ENCODE results near the gene KDM3A. TPM values are rescaled to one million over a fixed set of nuclear protein-coding genes. Genes with fewer than 3 reads are reported as not detected.
A peak's percentile ranks its signal among the peaks of the same experiment; 100 is the strongest.

The KDM3A gene
- total RNA-seq: 100 to 1,000 TPM; 107 to 114 TPM

- ATAC-seq (peak; percentile 84), DNase-seq (peak; percentile 100)
- H3K36me3 Mint-ChIP-seq (ENCODE audit: low read depth): peaks cover 56% of the 10 kb centered on the region
- CTCF ChIA-PET: interaction anchor here (0.6 to 2.3 kb wide), 6 partner anchors 10 to 239 kb away, joined by 3 to 10 read pairs (median 6); no protein-coding TSS in a partner anchor
- H3K4me1 Mint-ChIP-seq (ENCODE audit: low read depth): peaks cover 39% of the 10 kb centered on the region
- H3K27me3 Mint-ChIP-seq: no peaks in the 10 kb centered on the region
- POLR2A ChIA-PET: interaction anchor here (0.6 to 2.5 kb wide), 14 partner anchors 26 to 354 kb away, joined by 3 to 10 read pairs (median 4); partner anchors contain the start of genes IMMT and PTCD3
- intact Hi-C loops (cut with micrococcal nuclease): loop anchor here (5.0 kb wide), 1 partner anchor 244 kb away; the partner anchor contains the start of genes IMMT and MRPL35
- TF ChIP-seq, protein P1, sequence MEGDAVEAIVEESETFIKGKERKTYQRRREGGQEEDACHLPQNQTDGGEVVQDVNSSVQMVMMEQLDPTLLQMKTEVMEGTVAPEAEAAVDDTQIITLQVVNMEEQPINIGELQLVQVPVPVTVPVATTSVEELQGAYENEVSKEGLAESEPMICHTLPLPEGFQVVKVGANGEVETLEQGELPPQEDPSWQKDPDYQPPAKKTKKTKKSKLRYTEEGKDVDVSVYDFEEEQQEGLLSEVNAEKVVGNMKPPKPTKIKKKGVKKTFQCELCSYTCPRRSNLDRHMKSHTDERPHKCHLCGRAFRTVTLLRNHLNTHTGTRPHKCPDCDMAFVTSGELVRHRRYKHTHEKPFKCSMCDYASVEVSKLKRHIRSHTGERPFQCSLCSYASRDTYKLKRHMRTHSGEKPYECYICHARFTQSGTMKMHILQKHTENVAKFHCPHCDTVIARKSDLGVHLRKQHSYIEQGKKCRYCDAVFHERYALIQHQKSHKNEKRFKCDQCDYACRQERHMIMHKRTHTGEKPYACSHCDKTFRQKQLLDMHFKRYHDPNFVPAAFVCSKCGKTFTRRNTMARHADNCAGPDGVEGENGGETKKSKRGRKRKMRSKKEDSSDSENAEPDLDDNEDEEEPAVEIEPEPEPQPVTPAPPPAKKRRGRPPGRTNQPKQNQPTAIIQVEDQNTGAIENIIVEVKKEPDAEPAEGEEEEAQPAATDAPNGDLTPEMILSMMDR (IDR thresholded peaks at IDR 0.05): no peak
- H3K9me3 Mint-ChIP-seq: peaks cover 18% of the 10 kb centered on the region
- H3K27ac Mint-ChIP-seq: peak within 1 kb of the TSS; percentile 100
- peak within 1 kb of the TSS; percentile 94 for H3K4me3 Mint-ChIP-seq
These were observed at the start of gene KDM3A for GRCh38 chr2:86440631-86441391. TSS of gene KDM3A (plus strand) at chr2:86441371. CDS start at chr2:86442048, 677 bp downstream.

GRCh38 chr2:86392873-86393518 is 48.2 kb upstream of the KDM3A start:
- no peaks in the 10 kb centered on the region for H3K27me3 Mint-ChIP-seq
- ChIA-PET POLR2A (interaction anchor here (2.0 kb wide), 1 partner anchor 48 kb away, joined by 8 read pairs; the partner anchor contains the start of gene KDM3A), CTCF (interaction anchor here (0.7 to 1.2 kb wide), 2 partner anchors 12 to 27 kb away, joined by 3 to 4 read pairs; no protein-coding TSS in a partner anchor)
- peak overlapping the region; percentile 28 for H3K27ac Mint-ChIP-seq
- TF ChIP-seq, protein P1 (IDR thresholded peaks at IDR 0.05): no peak
- ATAC-seq (no peak), DNase-seq (no peak)
- no peaks in the 10 kb centered on the region for H3K9me3 Mint-ChIP-seq
- no peak overlapping the region for H3K4me3 Mint-ChIP-seq
- H3K4me1 Mint-ChIP-seq (ENCODE audit: low read depth): peaks cover 16% of the 10 kb centered on the region
- no peaks in the 10 kb centered on the region for H3K36me3 Mint-ChIP-seq (ENCODE audit: low read depth)
- intact Hi-C loops (cut with micrococcal nuclease): no loop called here

DNA sequence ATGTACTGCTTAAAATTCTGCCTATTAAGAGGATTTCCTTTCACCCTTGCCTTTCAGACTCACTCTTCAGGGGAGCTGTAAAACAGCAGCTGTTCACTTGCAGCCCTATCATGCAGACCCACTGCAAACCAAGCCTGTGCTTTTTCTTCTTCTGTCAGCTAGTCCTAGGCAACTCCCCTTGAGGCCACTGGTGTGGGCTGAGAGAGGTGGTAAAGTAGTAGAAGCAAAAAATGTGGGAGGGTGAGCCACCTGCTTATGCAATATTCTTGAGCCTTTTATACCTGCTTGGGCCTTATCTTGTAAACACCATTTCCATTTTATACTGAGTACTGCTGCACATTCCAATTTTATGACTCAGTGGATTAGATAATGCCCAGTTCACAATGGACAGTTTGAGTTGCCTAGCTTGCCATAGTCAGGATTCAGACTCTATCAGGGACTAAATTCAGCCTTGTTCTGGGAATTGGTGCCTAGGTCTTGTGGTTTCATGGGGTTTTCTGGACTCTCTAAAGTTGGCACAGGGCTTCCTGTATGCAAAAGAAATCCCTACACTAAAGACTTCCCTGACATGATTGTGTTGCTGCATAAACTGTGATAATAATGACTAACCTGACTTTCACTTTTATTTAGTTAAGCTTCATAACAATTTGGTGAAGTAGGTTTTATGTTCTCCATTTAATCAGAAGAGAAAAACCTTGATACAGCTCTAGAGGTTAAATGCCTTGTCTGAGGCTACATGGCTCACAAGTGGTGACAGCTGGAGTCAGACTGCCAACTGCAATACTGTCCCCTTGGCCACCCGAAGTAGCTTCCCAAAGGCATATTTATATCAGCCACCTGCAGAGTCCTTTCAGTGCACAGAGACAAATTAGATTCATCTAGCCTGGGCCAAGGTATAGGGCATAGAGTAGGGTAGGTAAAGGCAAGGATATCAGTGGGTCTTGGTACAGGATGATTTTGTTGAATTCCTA is 47.4 kb upstream of the KDM3A start:
- ATAC-seq (peak; percentile 74), DNase-seq (peak; percentile 29)
- H3K27ac Mint-ChIP-seq: peak overlapping the region; percentile 56
- intact Hi-C loops (cut with micrococcal nuclease): no loop called here
- no peaks in the 10 kb centered on the region for H3K27me3 Mint-ChIP-seq
- ChIA-PET POLR2A (interaction anchor here (2.0 kb wide), 1 partner anchor 48 kb away, joined by 8 read pairs; the partner anchor contains the start of gene KDM3A), CTCF (interaction anchor here (0.7 to 1.2 kb wide), 2 partner anchors 11 to 27 kb away, joined by 3 to 4 read pairs; no protein-coding TSS in a partner anchor)
- H3K4me3 Mint-ChIP-seq: no peak overlapping the region
- TF ChIP-seq, protein P1 (IDR thresholded peaks at IDR 0.05): no peak
- H3K9me3 Mint-ChIP-seq: no peaks in the 10 kb centered on the region
- no peaks in the 10 kb centered on the region for H3K36me3 Mint-ChIP-seq (ENCODE audit: low read depth)
- peaks cover 16% of the 10 kb centered on the region for H3K4me1 Mint-ChIP-seq (ENCODE audit: low read depth)

- intact Hi-C loops (cut with micrococcal nuclease): no loop called here
- ChIA-PET POLR2A (interaction anchor here (1.2 kb wide), 1 partner anchor 13 kb away, joined by 4 read pairs; no protein-coding TSS in a partner anchor), CTCF (interaction anchor here (0.6 to 1.6 kb wide), 8 partner anchors 11 to 231 kb away, joined by 3 to 6 read pairs (median 4); partner anchors contain the start of gene KDM3A)
- Mint-ChIP-seq H3K36me3 (ENCODE audit: low read depth) (no peaks in the 10 kb centered on the region), H3K27me3 (no peaks in the 10 kb centered on the region), H3K9me3 (no peaks in the 10 kb centered on the region), H3K4me3 (no peak overlapping the region), H3K4me1 (ENCODE audit: low read depth) (peaks cover 16% of the 10 kb centered on the region), H3K27ac (no peak overlapping the region)
- TF ChIP-seq, protein P1 (IDR thresholded peaks at IDR 0.05): no peak
- ATAC-seq (no peak), DNase-seq (peak; percentile 37)
These were observed 44.8 kb upstream of the KDM3A start for GRCh38 chr2:86396291-86396785.
